GM12892 (cell line): ENCODE measurements around the gene CD274.

Experiments
- POLR2AphosphoS5 ChIP-seq: IDR thresholded peaks from 2 replicates; pipeline ENCODE4 v1.6.1; 2011; ENCODE audit warnings: low read depth, low read length, control low read depth
- TAF1 ChIP-seq: IDR thresholded peaks from 2 replicates; pipeline ENCODE4 v1.6.1; 2011; ENCODE audit warnings: low read depth, mild to moderate bottlenecking, control low read depth, low read length, borderline replicate concordance

- TF ChIP-seq TAF1 = no peak
- TF ChIP-seq POLR2AphosphoS5 = no peak
These were observed 48.1 kb upstream of the CD274 start for GRCh38 chr9:5402217-5402616.
